ENCODE results near the gene KCNC2. TPM values are rescaled to one million over a fixed set of nuclear protein-coding genes. Genes with fewer than 3 reads are reported as not detected.

Gene KCNC2
- not detected in 2 replicates for total RNA-seq (2022)
- percentile 2 among the genes with signal in this experiment for Bru-seq, nascent RNA
- percentile 10 among the genes with signal in this experiment for BruChase-seq, experiment 1, labeled RNA remaining after a 6-hour chase
- percentile 11 among the genes with signal in this experiment for BruChase-seq, experiment 2, labeled RNA remaining after a 2-hour chase
- long read RNA-seq = 0 reads

DNA sequence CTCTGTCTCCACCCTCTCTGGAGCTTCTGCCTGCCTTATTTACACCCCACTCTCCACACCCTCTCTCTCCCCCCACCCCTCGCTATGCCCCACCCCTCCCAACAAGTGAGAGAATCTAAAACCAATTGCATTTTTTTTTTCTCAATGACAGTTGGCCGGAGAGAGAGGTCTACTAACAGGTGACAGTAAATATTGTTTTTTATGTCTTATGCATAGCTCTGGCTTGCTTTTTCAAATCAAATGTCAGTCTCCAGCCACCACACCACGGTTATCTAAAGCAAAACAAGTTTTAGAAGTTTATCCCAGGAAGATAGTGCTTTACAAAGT lies at the start of gene KCNC2:
Gene KCNC2 (minus strand): TSS at position 28 of the 327 bp plus-strand sequence.
- no peak for DNase-seq
- H3K27me3 Mint-ChIP-seq (ENCODE audit: unreplicated experiment) = peaks cover 9% of the 10 kb centered on the region
- no TSS peak for BruUV-seq (replicated peaks)
- H3K36me3 Mint-ChIP-seq (ENCODE audit: insufficient read depth, unreplicated experiment) = peaks cover 5% of the 10 kb centered on the region
- H3K9me3 Mint-ChIP-seq (ENCODE audit: low read depth, unreplicated experiment) = peaks cover 6% of the 10 kb centered on the region
- intact Hi-C loops (cut with micrococcal nuclease; ENCODE audit: unreplicated experiment) = no loop called here
- no peak within 1 kb of the TSS for H3K27ac Mint-ChIP-seq (ENCODE audit: unreplicated experiment)
- TF ChIP-seq, protein P1, sequence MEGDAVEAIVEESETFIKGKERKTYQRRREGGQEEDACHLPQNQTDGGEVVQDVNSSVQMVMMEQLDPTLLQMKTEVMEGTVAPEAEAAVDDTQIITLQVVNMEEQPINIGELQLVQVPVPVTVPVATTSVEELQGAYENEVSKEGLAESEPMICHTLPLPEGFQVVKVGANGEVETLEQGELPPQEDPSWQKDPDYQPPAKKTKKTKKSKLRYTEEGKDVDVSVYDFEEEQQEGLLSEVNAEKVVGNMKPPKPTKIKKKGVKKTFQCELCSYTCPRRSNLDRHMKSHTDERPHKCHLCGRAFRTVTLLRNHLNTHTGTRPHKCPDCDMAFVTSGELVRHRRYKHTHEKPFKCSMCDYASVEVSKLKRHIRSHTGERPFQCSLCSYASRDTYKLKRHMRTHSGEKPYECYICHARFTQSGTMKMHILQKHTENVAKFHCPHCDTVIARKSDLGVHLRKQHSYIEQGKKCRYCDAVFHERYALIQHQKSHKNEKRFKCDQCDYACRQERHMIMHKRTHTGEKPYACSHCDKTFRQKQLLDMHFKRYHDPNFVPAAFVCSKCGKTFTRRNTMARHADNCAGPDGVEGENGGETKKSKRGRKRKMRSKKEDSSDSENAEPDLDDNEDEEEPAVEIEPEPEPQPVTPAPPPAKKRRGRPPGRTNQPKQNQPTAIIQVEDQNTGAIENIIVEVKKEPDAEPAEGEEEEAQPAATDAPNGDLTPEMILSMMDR (IDR thresholded peaks at IDR 0.05; ENCODE audit: unreplicated experiment) = no peak
- no peaks in the 10 kb centered on the region for H3K4me1 Mint-ChIP-seq (ENCODE audit: low read depth, unreplicated experiment)
- CTCF ChIA-PET = no interaction called here
- H3K4me3 Mint-ChIP-seq (ENCODE audit: low read depth, unreplicated experiment) = peak within 1 kb of the TSS; percentile 58

DNA sequence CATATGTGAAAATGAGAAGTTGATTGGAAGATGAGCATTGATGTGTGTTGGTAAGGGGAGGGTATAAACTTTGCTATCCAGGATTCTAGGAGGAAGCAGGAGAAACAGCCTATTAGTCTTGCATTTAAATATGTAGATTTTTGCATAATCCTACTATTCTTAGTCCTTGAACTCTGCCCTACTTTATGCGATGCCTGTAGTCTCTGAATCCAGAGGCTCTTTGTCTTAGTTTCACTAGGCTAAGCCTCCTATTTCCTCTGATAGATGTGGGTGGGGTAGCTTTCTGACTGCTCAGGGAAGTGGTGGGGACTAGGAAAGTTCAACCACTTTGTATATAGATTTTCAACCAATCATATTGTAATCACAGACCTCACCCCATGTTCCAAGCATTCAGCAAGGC lies 49.5 kb upstream of the KCNC2 start:
- TF ChIP-seq, protein P1 (IDR thresholded peaks at IDR 0.05; ENCODE audit: unreplicated experiment) = no peak
- no peak overlapping the region for H3K27ac Mint-ChIP-seq (ENCODE audit: unreplicated experiment)
- H3K4me3 Mint-ChIP-seq (ENCODE audit: low read depth, unreplicated experiment) = no peak overlapping the region
- CTCF ChIA-PET = no interaction called here
- no peaks in the 10 kb centered on the region for H3K9me3 Mint-ChIP-seq (ENCODE audit: low read depth, unreplicated experiment)
- H3K27me3 Mint-ChIP-seq (ENCODE audit: unreplicated experiment) = no peaks in the 10 kb centered on the region
- no TSS peak for BruUV-seq (replicated peaks)
- intact Hi-C loops (cut with micrococcal nuclease; ENCODE audit: unreplicated experiment) = no loop called here
- no peaks in the 10 kb centered on the region for H3K36me3 Mint-ChIP-seq (ENCODE audit: insufficient read depth, unreplicated experiment)
- no peak for DNase-seq
- H3K4me1 Mint-ChIP-seq (ENCODE audit: low read depth, unreplicated experiment) = no peaks in the 10 kb centered on the region

DNA sequence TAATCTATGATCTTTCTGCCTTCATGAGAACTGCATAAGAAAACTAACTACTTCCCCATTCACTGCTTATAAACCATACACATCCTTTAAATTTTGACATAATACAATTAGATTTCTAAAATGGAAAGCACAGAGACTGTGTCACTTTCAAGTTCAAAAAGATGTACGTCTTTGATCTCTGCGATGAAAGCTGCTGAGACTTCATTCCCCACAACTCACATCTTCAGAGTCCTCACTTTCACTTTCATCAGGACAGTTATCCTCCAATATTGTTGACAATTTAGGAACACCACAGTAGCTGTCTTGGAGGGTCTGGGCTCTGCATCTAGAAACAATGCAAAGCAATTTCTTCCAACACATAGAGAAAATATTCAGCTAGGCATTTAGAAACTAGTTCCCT lies 47.9 kb upstream of the KCNC2 start:
- intact Hi-C loops (cut with micrococcal nuclease; ENCODE audit: unreplicated experiment) = no loop called here
- no peaks in the 10 kb centered on the region for H3K9me3 Mint-ChIP-seq (ENCODE audit: low read depth, unreplicated experiment)
- H3K4me3 Mint-ChIP-seq (ENCODE audit: low read depth, unreplicated experiment) = no peak overlapping the region
- H3K27ac Mint-ChIP-seq (ENCODE audit: unreplicated experiment) = no peak overlapping the region
- DNase-seq = no peak
- TF ChIP-seq, protein P1 (IDR thresholded peaks at IDR 0.05; ENCODE audit: unreplicated experiment) = no peak
- BruUV-seq (replicated peaks) = no TSS peak
- no peaks in the 10 kb centered on the region for H3K4me1 Mint-ChIP-seq (ENCODE audit: low read depth, unreplicated experiment)
- H3K36me3 Mint-ChIP-seq (ENCODE audit: insufficient read depth, unreplicated experiment) = no peaks in the 10 kb centered on the region
- no peaks in the 10 kb centered on the region for H3K27me3 Mint-ChIP-seq (ENCODE audit: unreplicated experiment)
- CTCF ChIA-PET = no interaction called here

DNA sequence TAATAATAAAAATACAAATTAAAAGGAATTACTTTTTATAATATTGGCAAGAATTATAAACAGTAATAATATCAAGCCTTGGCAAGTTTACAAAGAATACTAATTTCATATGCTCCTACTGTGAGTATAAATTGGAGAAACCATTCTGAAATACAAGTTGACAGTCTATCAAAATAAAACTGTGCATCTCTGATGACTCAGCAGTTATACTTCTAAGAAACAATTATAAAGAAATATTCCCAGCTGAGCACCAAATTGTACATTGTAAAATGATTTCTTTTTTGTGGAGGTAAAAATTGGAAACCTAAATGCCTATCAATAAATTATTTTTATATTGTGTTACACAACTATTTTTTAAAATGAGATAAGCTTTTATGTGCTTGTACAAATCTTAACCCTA lies 35.5 kb upstream of the KCNC2 start:
- CTCF ChIA-PET = no interaction called here
- H3K36me3 Mint-ChIP-seq (ENCODE audit: insufficient read depth, unreplicated experiment) = no peaks in the 10 kb centered on the region
- H3K4me3 Mint-ChIP-seq (ENCODE audit: low read depth, unreplicated experiment) = no peak overlapping the region
- no peak overlapping the region for H3K27ac Mint-ChIP-seq (ENCODE audit: unreplicated experiment)
- H3K27me3 Mint-ChIP-seq (ENCODE audit: unreplicated experiment) = no peaks in the 10 kb centered on the region
- BruUV-seq (replicated peaks) = no TSS peak
- TF ChIP-seq, protein P1 (IDR thresholded peaks at IDR 0.05; ENCODE audit: unreplicated experiment) = no peak
- DNase-seq = no peak
- H3K4me1 Mint-ChIP-seq (ENCODE audit: low read depth, unreplicated experiment) = no peaks in the 10 kb centered on the region
- intact Hi-C loops (cut with micrococcal nuclease; ENCODE audit: unreplicated experiment) = no loop called here
- H3K9me3 Mint-ChIP-seq (ENCODE audit: low read depth, unreplicated experiment) = peaks cover 3% of the 10 kb centered on the region
